Mammary epithelial cell (primary cell): ENCODE data around the gene ARL10.

Experiments used
- EZH2 ChIP-seq: IDR thresholded peaks from 2 replicates; pipeline ENCODE4 v1.6.1; 2012; ENCODE audit warnings: low read length, inconsistent platforms, borderline replicate concordance
- TF ChIP-seq, protein P1 (sequence below), 2 donors: IDR thresholded peaks in 1 of 2; conservative IDR thresholded peaks in 1 of 2; 2 replicates each; pipeline ENCODE4 v1.5.1; 2011 to 2012; ENCODE audit warnings: inconsistent platforms in 2 of 2, low read length in 2 of 2, mild to moderate bottlenecking in 2 of 2, control low read depth in 1 of 2, low read depth in 1 of 2; ENCODE audit not compliant: insufficient read depth in 1 of 2; ENCODE audit errors: extremely low read depth in 1 of 2

DNA sequence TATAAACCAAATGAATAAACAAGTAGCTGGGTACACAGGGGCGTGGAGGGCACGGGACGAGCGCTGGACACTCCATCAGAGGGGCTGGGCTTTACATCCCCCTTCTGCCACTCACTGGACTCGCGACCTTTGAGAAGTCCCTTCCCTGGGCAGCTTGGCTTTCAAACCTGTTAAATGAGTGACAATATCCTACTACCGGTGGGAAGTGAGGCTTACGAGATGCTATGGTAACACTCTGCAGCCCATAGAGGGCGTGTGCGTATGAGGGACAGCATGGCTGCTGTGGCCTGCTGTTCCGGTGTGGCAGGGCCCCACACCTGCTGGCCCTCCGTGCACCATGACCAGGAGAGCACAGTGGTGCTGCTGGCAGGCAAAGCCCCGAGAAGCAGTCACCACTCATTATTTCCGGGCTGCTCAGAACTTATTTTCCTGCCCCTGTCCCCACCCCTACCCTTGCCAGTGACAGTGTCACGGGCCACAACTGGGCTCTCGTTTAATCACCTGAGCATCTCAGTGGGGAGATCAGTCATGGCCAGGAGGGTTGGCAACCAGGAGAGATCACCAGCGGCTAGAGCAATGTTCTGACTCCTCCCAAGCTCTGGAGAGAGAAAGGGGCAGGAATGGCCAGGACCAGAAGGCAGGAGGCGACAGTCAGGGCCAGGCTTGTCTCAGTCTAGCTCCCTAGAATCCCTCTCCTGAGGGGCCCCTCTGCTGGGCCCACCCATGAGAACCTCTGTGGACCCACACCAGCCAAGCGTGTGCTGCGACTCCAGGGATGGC is 40.6 kb downstream of the ARL10 start:
- TF ChIP-seq, protein P1, sequence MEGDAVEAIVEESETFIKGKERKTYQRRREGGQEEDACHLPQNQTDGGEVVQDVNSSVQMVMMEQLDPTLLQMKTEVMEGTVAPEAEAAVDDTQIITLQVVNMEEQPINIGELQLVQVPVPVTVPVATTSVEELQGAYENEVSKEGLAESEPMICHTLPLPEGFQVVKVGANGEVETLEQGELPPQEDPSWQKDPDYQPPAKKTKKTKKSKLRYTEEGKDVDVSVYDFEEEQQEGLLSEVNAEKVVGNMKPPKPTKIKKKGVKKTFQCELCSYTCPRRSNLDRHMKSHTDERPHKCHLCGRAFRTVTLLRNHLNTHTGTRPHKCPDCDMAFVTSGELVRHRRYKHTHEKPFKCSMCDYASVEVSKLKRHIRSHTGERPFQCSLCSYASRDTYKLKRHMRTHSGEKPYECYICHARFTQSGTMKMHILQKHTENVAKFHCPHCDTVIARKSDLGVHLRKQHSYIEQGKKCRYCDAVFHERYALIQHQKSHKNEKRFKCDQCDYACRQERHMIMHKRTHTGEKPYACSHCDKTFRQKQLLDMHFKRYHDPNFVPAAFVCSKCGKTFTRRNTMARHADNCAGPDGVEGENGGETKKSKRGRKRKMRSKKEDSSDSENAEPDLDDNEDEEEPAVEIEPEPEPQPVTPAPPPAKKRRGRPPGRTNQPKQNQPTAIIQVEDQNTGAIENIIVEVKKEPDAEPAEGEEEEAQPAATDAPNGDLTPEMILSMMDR (conservative IDR thresholded peaks at IDR 0.05 in 1 of 2, IDR thresholded peaks at IDR 0.05 in 1 of 2; ENCODE audit: extremely low read depth in 1 of 2, insufficient read depth in 1 of 2, low read depth in 1 of 2, low read length in 2 of 2), result no peak
- TF ChIP-seq EZH2, result no peak
